Tibial artery (tissue), 4 donors: Measurements from ENCODE around the gene ZYG11B.
A peak's percentile ranks its signal among the peaks of the same experiment; 100 is the strongest.
"Not testable (repeated sequence)": the region's sequence is repeated elsewhere in the genome, so short reads cannot be mapped to it uniquely, and the experiment has no call there.

Source experiments
- DNase-seq, 2 donors: peaks; one replicate each; pipeline ENCODE4 v3.0.0-alpha.2; 2019
- H3K27ac ChIP-seq, 2 donors: fragments of 200-600 bp; sonication (generic) in 1 of 2; 1 replicate in 1 of 2; 2 replicates in 1 of 2; pipeline ENCODE4 v1.5.1; 2018 to 2019; ENCODE audit warnings: mild to moderate bottlenecking in 1 of 2
- H3K27me3 ChIP-seq, 2 donors: fragments of 200-600 bp; sonication (generic) in 1 of 2; one replicate each; pipeline versions ENCODE4 v1.5.1 to v1.6.0; 2016 to 2019
- H3K36me3 ChIP-seq, 3 donors: fragments of 200-600 bp; sonication (generic) in 2 of 3; one replicate each; pipeline ENCODE4 v1.5.1; 2016 to 2019; ENCODE audit warnings: mild to moderate bottlenecking in 2 of 3
- H3K4me1 ChIP-seq, 4 donors: fragments of 200-600 bp; sonication (generic) in 2 of 4; 1 replicate in 3 of 4; 2 replicates in 1 of 4; pipeline ENCODE4 v1.5.1; 2016 to 2019
- H3K4me3 ChIP-seq, 2 donors: fragments of 200-600 bp; sonication (generic) in 1 of 2; 1 replicate in 1 of 2; 2 replicates in 1 of 2; pipeline ENCODE4 v1.5.1; 2018 to 2019; ENCODE audit warnings: mild to moderate bottlenecking in 2 of 2
- H3K9me3 ChIP-seq, 3 donors: fragments of 200-600 bp; sonication (generic) in 1 of 3; one replicate each; pipeline ENCODE4 v1.5.1; 2016 to 2019
- CTCF ChIP-seq, 2 experiments: fragments of 200-600 bp in 1 of 2; fragments of 450-650 bp in 1 of 2; IDR thresholded peaks; one replicate each; pipeline ENCODE4 v1.5.1; 2017 to 2019; ENCODE audit warnings: antibody characterized with exemption in 2 of 2, mild to moderate bottlenecking in 1 of 2, moderate library complexity in 1 of 2
- intact Hi-C: fragments of 100-400 bp; cut with DNase I; formaldehyde crosslinking; loops from one replicate; pipeline ENCODE4 v1.15.0; 2023; ENCODE audit warnings: low total_unique reads

ZYG11B gene

GRCh38 chr1:52709016-52709415, 17.2 kb upstream of the ZYG11B start:
- Histone ChIP-seq H3K4me1 (no peaks in the 10 kb centered on the region), H3K36me3 (no peaks in the 10 kb centered on the region), H3K27ac (no peak overlapping the region), H3K9me3 (no peaks in the 10 kb centered on the region), H3K4me3 (no peak overlapping the region), H3K27me3 (no peaks in the 10 kb centered on the region)
- intact Hi-C loops = no loop called here
- no peak for TF ChIP-seq CTCF (IDR thresholded peaks at IDR 0.05)
- DNase-seq = no peak

- Histone ChIP-seq H3K9me3 (no peaks in the 10 kb centered on the region), H3K27ac (no peak overlapping the region), H3K4me1 (no peaks in the 10 kb centered on the region), H3K4me3 (no peak overlapping the region), H3K36me3 (no peaks in the 10 kb centered on the region), H3K27me3 (peaks cover 0 to 5% of the 10 kb centered on the region in 2 donors)
- DNase-seq = no peak
- intact Hi-C loops = no loop called here
- TF ChIP-seq CTCF (IDR thresholded peaks at IDR 0.05) = no peak
Observed at GRCh38 chr1:52713590-52713989, 12.7 kb upstream of the ZYG11B start.

GRCh38 chr1:52715296-52715695, 11.0 kb upstream of the ZYG11B start:
- H3K9me3 ChIP-seq, intact Hi-C loops, H3K36me3 ChIP-seq, H3K4me3 ChIP-seq, DNase-seq, H3K27me3 ChIP-seq, H3K4me1 ChIP-seq, H3K27ac ChIP-seq: not testable (repeated sequence)

GRCh38 chr1:52723260-52723659, 3.0 kb upstream of the ZYG11B start:
- Histone ChIP-seq H3K27me3 (no peaks in the 10 kb centered on the region), H3K9me3 (no peaks in the 10 kb centered on the region), H3K4me3 (no peak overlapping the region), H3K36me3 (no peaks in the 10 kb centered on the region), H3K4me1 (peaks cover 0 to 18% (median 10%) of the 10 kb centered on the region in 4 donors), H3K27ac (no peak overlapping the region)
- intact Hi-C loops = loop anchor here (10.0 kb wide), 1 partner anchor 462 kb away; no protein-coding TSS in a partner anchor
- TF ChIP-seq CTCF (IDR thresholded peaks at IDR 0.05) = no peak
- no peak for DNase-seq

- Histone ChIP-seq H3K4me3 (peak overlapping the region; percentile 61 to 88), H3K36me3 (no peaks in the 10 kb centered on the region), H3K27ac (peak overlapping the region; percentile 76 to 87), H3K9me3 (no peaks in the 10 kb centered on the region), H3K4me1 (peaks cover 0 to 26% (median 16%) of the 10 kb centered on the region in 4 donors), H3K27me3 (no peaks in the 10 kb centered on the region)
- no peak for DNase-seq
- TF ChIP-seq CTCF (IDR thresholded peaks at IDR 0.05) = no peak
- intact Hi-C loops = loop anchor here (2.0 to 10.0 kb wide), 2 partner anchors 23 to 459 kb away; no protein-coding TSS in a partner anchor
Observed at GRCh38 chr1:52725903-52726264, 369 bp upstream of the ZYG11B start.

- Histone ChIP-seq H3K27me3 (no peaks in the 10 kb centered on the region), H3K9me3 (no peaks in the 10 kb centered on the region), H3K36me3 (no peaks in the 10 kb centered on the region), H3K4me1 (peaks cover 0 to 26% (median 16%) of the 10 kb centered on the region in 4 donors), H3K4me3 (peak overlapping the region; percentile 61 to 88), H3K27ac (peak overlapping the region; percentile 76 to 87)
- intact Hi-C loops = loop anchor here (2.0 to 10.0 kb wide), 2 partner anchors 24 to 458 kb away; no protein-coding TSS in a partner anchor
- no peak for DNase-seq
- no peak for TF ChIP-seq CTCF (IDR thresholded peaks at IDR 0.05)
Observed at GRCh38 chr1:52727114-52727586, 897 bp downstream of the ZYG11B start.
